ENCODE results near the gene GRIN2B. TPM values are rescaled to one million over a fixed set of nuclear protein-coding genes. Genes with fewer than 3 reads are reported as not detected.

The GRIN2B gene
- polyA plus RNA-seq, 1 experiment = not detected

GRCh38 chr12:13942826-13943225 lies 38.6 kb downstream of the GRIN2B start:
- Histone ChIP-seq H3K27me3 (ENCODE audit: control insufficient read depth, insufficient read depth, low read length) (no peaks in the 10 kb centered on the region), H3K4me3 (ENCODE audit: low read depth, low read length) (no peak overlapping the region), H3K36me3 (ENCODE audit: control insufficient read depth, insufficient read depth, low read length) (no peaks in the 10 kb centered on the region)
- DNase-seq (ENCODE audit: low read depth) = no peak
- CTCF ChIA-PET = interaction anchor here (1.7 kb wide), 1 partner anchor 78 kb away, joined by 7 read pairs; no protein-coding TSS in a partner anchor
- TF ChIP-seq, protein P1, sequence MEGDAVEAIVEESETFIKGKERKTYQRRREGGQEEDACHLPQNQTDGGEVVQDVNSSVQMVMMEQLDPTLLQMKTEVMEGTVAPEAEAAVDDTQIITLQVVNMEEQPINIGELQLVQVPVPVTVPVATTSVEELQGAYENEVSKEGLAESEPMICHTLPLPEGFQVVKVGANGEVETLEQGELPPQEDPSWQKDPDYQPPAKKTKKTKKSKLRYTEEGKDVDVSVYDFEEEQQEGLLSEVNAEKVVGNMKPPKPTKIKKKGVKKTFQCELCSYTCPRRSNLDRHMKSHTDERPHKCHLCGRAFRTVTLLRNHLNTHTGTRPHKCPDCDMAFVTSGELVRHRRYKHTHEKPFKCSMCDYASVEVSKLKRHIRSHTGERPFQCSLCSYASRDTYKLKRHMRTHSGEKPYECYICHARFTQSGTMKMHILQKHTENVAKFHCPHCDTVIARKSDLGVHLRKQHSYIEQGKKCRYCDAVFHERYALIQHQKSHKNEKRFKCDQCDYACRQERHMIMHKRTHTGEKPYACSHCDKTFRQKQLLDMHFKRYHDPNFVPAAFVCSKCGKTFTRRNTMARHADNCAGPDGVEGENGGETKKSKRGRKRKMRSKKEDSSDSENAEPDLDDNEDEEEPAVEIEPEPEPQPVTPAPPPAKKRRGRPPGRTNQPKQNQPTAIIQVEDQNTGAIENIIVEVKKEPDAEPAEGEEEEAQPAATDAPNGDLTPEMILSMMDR (IDR thresholded peaks at IDR 0.05; ENCODE audit: insufficient read depth, low read depth, low read length) = no peak
- POLR2A ChIA-PET = no interaction called here

DNA sequence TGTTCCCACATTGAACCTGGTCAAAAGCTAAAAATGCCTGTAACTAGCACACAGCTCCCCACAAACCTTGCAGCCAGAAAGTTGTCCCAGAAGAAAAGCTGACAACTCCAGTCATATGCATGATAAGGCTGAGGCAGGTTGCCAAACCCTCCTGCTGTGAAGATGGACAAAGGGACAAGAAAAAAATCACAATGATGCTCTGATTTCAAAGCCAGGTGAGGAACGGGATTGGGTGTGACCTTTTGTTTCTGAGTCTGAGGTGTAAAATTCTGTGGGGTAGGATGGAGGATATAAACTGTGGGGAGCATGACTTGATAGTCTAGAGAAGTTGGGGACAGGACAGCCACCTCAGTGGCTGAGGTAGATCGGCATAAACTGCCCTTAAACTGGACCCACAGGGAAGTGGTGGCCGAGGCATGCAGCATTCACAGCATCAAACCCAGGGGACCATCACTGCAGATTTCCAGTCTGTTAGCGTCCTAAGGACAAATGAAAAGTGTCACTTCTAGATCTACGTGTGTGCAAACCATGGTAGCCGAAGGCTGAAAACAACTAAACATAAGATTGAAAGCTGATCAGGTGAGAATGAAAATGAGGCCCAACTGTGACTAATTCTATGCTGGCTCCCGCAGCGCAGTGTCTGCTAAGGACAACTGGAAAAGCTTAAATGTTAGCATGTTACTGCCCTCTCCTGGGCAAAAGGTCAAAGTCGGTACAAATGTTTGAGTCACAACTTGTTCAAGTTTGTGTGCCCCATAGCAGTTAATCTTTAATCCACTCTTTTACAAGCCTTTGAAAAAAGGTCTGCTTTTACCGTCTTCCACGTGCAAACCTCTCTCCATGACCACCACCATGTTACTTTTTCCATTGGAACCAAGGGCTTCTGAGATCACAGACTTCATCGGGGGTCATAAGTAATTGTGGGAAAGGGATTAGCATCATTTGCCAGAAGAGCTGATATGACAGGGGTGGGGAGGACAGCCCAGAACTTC lies 39.8 kb downstream of the GRIN2B start:
- DNase-seq (ENCODE audit: low read depth) = no peak
- Histone ChIP-seq H3K36me3 (ENCODE audit: control insufficient read depth, insufficient read depth, low read length) (no peaks in the 10 kb centered on the region), H3K27me3 (ENCODE audit: control insufficient read depth, insufficient read depth, low read length) (no peaks in the 10 kb centered on the region), H3K4me3 (ENCODE audit: low read depth, low read length) (no peak overlapping the region)
- ChIA-PET POLR2A (no interaction called here), CTCF (interaction anchor here (0.7 to 1.7 kb wide), 2 partner anchors 12 to 77 kb away, joined by 3 to 7 read pairs; no protein-coding TSS in a partner anchor)
- TF ChIP-seq, protein P1 (IDR thresholded peaks at IDR 0.05; ENCODE audit: insufficient read depth, low read depth, low read length) = no peak

DNA sequence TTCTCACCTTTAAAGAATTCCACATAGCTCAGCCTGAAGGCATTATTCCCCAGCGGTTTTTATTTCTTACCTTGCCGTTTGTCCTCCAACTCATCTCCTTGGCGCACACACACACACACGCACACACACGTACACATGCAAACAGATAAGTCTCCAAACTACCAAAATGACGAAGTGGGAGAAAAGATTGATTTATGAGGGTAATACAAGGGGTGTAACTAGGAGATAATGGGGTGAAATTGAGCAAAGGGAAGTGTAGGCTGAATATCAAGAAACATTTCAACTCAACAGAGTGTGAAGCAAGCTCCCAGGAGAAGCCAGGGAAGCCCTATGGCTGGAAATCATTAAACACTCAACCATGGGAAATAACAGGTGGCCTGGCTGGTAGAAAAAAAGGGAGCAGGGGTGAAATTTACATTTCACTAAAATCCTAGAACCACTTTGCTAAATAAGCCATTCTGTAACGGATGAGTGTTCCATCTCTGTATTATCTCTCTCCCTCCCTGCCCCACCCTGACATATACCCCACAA lies 41.0 kb downstream of the GRIN2B start:
- Histone ChIP-seq H3K4me3 (ENCODE audit: low read depth, low read length) (no peak overlapping the region), H3K36me3 (ENCODE audit: control insufficient read depth, insufficient read depth, low read length) (no peaks in the 10 kb centered on the region), H3K27me3 (ENCODE audit: control insufficient read depth, insufficient read depth, low read length) (no peaks in the 10 kb centered on the region)
- ChIA-PET POLR2A (no interaction called here), CTCF (no interaction called here)
- TF ChIP-seq, protein P1 (IDR thresholded peaks at IDR 0.05; ENCODE audit: insufficient read depth, low read depth, low read length) = no peak
- DNase-seq (ENCODE audit: low read depth) = no peak

DNA sequence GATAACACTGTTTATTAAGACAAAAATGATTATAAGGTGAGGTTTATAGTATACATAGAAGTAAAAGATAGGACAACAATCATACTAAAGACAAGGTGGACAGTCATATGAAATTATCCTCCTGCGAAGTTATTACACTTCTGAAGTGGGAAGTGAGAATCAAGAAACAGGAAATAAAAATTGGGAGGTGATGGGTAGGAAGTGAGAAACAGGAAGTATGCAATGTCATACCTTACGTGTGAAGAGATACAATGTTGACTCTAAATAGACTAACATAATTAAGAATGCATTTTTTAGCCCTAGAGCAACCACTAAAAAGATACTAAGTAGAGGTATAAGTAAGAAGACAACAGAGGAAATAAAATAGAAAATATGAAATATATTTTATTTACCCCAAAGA lies 43.7 kb downstream of the GRIN2B start:
- TF ChIP-seq, protein P1 (IDR thresholded peaks at IDR 0.05; ENCODE audit: insufficient read depth, low read depth, low read length) = no peak
- POLR2A ChIA-PET = no interaction called here
- no peak for DNase-seq (ENCODE audit: low read depth)
- CTCF ChIA-PET = interaction anchor here (0.6 kb wide), 1 partner anchor 9 kb away, joined by 3 read pairs; no protein-coding TSS in a partner anchor
- H3K36me3 ChIP-seq (ENCODE audit: control insufficient read depth, insufficient read depth, low read length) = no peaks in the 10 kb centered on the region
- no peaks in the 10 kb centered on the region for H3K27me3 ChIP-seq (ENCODE audit: control insufficient read depth, insufficient read depth, low read length)
- no peak overlapping the region for H3K4me3 ChIP-seq (ENCODE audit: low read depth, low read length)

GRCh38 chr12:13935169-13935568 lies 46.2 kb downstream of the GRIN2B start:
- TF ChIP-seq, protein P1 (IDR thresholded peaks at IDR 0.05; ENCODE audit: insufficient read depth, low read depth, low read length) = no peak
- CTCF ChIA-PET = no interaction called here
- Histone ChIP-seq H3K4me3 (ENCODE audit: low read depth, low read length) (no peak overlapping the region), H3K27me3 (ENCODE audit: control insufficient read depth, insufficient read depth, low read length) (no peaks in the 10 kb centered on the region), H3K36me3 (ENCODE audit: control insufficient read depth, insufficient read depth, low read length) (no peaks in the 10 kb centered on the region)
- DNase-seq (ENCODE audit: low read depth) = no peak
- POLR2A ChIA-PET = no interaction called here

Measured in BJ (cell line).